Measurements from ENCODE around the gene BOC. TPM values are rescaled to one million over a fixed set of nuclear protein-coding genes. Genes with fewer than 3 reads are reported as not detected.

BOC gene
- total RNA-seq, 1 experiment from 2014 or later, result 3.5 TPM

GRCh38 chr3:113220721-113221120, 9.4 kb downstream of the BOC start:
- peaks cover 3% of the 10 kb centered on the region; the same call in 1 of the 2 replicates for H3K4me1 ChIP-seq (ENCODE audit: insufficient read depth, low read length)
- H2AK5ac ChIP-seq (ENCODE audit: insufficient read length, low read length), result no peak overlapping the region
- no peaks in the 10 kb centered on the region for H4K20me1 ChIP-seq (ENCODE audit: control insufficient read depth, insufficient read depth, insufficient read length)
- no peak overlapping the region for H4K5ac ChIP-seq (ENCODE audit: insufficient read length, low read depth, low read length)
- H2BK120ac ChIP-seq (ENCODE audit: low read depth, low read length, poor library complexity, severe bottlenecking), result no peak overlapping the region
- H3K56ac ChIP-seq (ENCODE audit: insufficient read length, low read depth, low read length), result no peak overlapping the region
- no peak overlapping the region for H2BK15ac ChIP-seq (ENCODE audit: low read depth, low read length)
- Mint-ChIP-seq H3K27me3 (ENCODE audit: low read depth) (peaks cover 3% of the 10 kb centered on the region), H3K36me3 (ENCODE audit: insufficient read depth in 1 of 3, low read depth in 3 of 3) (peaks cover 0 to 23% (median 8%) of the 10 kb centered on the region in 3 experiments; a peak in 5 of 7 replicates), H3K4me3 (no peak overlapping the region), H3K27ac (peak overlapping the region in 1 of 3 experiments; percentile 32; a peak in 1 of 7 replicates), H3K9me3 (no peaks in the 10 kb centered on the region), H3K4me1 (peaks cover 34 to 39% of the 10 kb centered on the region in 2 experiments)
- no peak overlapping the region for H2AFZ ChIP-seq (ENCODE audit: low read length)
- WGBS (ENCODE audit: extremely low coverage, insufficient read length, low lambda C conversion rate), result no CpG with 5 or more reads among the region's 5 CpGs
- H2BK12ac ChIP-seq (ENCODE audit: insufficient read length, low read depth, low read length), result no peak overlapping the region
- no peak overlapping the region for H4K91ac ChIP-seq (ENCODE audit: insufficient read length, low read depth, low read length)
- H3K79me1 ChIP-seq (ENCODE audit: insufficient read depth, low read depth, low read length, poor library complexity, severe bottlenecking), result no peaks in the 10 kb centered on the region
- no peaks in the 10 kb centered on the region for H3K9me3 ChIP-seq (ENCODE audit: control insufficient read depth, low read depth, low read length)
- H3K23me2 ChIP-seq (ENCODE audit: insufficient read length, low read depth, low read length, poor library complexity, severe bottlenecking), result no peaks in the 10 kb centered on the region
- H3K4ac ChIP-seq (ENCODE audit: low read depth, low read length), result no peak overlapping the region
- TF ChIP-seq, protein P1, sequence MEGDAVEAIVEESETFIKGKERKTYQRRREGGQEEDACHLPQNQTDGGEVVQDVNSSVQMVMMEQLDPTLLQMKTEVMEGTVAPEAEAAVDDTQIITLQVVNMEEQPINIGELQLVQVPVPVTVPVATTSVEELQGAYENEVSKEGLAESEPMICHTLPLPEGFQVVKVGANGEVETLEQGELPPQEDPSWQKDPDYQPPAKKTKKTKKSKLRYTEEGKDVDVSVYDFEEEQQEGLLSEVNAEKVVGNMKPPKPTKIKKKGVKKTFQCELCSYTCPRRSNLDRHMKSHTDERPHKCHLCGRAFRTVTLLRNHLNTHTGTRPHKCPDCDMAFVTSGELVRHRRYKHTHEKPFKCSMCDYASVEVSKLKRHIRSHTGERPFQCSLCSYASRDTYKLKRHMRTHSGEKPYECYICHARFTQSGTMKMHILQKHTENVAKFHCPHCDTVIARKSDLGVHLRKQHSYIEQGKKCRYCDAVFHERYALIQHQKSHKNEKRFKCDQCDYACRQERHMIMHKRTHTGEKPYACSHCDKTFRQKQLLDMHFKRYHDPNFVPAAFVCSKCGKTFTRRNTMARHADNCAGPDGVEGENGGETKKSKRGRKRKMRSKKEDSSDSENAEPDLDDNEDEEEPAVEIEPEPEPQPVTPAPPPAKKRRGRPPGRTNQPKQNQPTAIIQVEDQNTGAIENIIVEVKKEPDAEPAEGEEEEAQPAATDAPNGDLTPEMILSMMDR (conservative IDR thresholded peaks at IDR 0.05), result no peak
- no peaks in the 10 kb centered on the region for H3K79me2 ChIP-seq (ENCODE audit: insufficient read depth, low read length)
- H2BK20ac ChIP-seq (ENCODE audit: low read depth, low read length, poor library complexity, severe bottlenecking), result no peak overlapping the region
- no peak overlapping the region for H3K27ac ChIP-seq (ENCODE audit: insufficient read length, low read depth, low read length)
- no peak overlapping the region for H3K4me2 ChIP-seq (ENCODE audit: insufficient read depth, insufficient read length, low read length)
- no peak overlapping the region for H3T11ph ChIP-seq (ENCODE audit: low read length)
- H3K27me3 ChIP-seq (ENCODE audit: insufficient read depth, low read length), result no peaks in the 10 kb centered on the region
- H3K9ac ChIP-seq (ENCODE audit: extremely low read depth, insufficient read length, low read length), result no peak overlapping the region
- no peak for DNase-seq
- no peak overlapping the region for H2BK5ac ChIP-seq (ENCODE audit: insufficient read length, low read length)
- H3K18ac ChIP-seq (ENCODE audit: insufficient read length, low read depth, low read length), result no peak overlapping the region
- no peak overlapping the region for H3K23ac ChIP-seq (ENCODE audit: insufficient read length, low read depth, low read length)
- no peak overlapping the region for H4K8ac ChIP-seq (replicated peaks; ENCODE audit: insufficient read length, low read depth, low read length)
- no peak overlapping the region for H3K14ac ChIP-seq (ENCODE audit: insufficient read depth, low read length)
